ENCODE results near the gene TRAF3IP1. TPM values are rescaled to one million over a fixed set of nuclear protein-coding genes. Genes with fewer than 3 reads are reported as not detected.

The TRAF3IP1 gene
- total and polyA plus RNA-seq, 2 of the 13 experiments (the other 11 are each of a cell fraction or from before 2014, with no cell fraction given) = 4.1 to 12.9 TPM

DNA sequence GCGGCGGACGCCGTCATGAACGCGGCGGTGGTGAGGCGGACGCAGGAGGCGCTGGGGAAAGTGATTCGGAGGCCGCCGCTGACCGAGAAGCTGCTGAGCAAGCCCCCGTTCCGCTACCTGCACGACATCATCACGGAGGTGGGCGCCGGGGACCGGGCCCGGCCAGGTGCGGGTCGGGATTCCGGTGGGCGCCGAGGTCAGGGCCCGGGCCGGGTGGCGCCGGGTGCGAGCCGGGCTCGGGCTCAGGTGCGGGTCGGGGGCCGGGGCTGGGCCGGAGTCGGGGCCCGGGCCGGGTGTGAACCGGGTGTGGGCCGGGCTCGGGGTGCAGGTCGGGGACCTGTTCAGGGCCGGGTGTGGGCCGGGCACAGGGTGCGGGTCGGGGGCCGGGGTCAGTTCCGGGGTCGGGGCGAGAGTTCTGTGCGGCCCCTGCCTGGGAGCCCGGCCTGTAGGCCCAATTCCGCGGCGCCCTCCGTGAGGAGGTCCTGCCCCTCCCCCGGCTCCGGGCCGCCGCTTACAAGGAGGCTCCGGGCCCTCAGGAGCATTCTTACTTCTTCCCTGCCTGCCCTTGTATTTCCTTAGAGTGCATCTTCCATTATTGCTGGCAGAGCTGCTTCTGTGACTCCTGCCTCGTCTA, 447 bp downstream of the TRAF3IP1 start (continued):
- TF ChIP-seq, protein P1, sequence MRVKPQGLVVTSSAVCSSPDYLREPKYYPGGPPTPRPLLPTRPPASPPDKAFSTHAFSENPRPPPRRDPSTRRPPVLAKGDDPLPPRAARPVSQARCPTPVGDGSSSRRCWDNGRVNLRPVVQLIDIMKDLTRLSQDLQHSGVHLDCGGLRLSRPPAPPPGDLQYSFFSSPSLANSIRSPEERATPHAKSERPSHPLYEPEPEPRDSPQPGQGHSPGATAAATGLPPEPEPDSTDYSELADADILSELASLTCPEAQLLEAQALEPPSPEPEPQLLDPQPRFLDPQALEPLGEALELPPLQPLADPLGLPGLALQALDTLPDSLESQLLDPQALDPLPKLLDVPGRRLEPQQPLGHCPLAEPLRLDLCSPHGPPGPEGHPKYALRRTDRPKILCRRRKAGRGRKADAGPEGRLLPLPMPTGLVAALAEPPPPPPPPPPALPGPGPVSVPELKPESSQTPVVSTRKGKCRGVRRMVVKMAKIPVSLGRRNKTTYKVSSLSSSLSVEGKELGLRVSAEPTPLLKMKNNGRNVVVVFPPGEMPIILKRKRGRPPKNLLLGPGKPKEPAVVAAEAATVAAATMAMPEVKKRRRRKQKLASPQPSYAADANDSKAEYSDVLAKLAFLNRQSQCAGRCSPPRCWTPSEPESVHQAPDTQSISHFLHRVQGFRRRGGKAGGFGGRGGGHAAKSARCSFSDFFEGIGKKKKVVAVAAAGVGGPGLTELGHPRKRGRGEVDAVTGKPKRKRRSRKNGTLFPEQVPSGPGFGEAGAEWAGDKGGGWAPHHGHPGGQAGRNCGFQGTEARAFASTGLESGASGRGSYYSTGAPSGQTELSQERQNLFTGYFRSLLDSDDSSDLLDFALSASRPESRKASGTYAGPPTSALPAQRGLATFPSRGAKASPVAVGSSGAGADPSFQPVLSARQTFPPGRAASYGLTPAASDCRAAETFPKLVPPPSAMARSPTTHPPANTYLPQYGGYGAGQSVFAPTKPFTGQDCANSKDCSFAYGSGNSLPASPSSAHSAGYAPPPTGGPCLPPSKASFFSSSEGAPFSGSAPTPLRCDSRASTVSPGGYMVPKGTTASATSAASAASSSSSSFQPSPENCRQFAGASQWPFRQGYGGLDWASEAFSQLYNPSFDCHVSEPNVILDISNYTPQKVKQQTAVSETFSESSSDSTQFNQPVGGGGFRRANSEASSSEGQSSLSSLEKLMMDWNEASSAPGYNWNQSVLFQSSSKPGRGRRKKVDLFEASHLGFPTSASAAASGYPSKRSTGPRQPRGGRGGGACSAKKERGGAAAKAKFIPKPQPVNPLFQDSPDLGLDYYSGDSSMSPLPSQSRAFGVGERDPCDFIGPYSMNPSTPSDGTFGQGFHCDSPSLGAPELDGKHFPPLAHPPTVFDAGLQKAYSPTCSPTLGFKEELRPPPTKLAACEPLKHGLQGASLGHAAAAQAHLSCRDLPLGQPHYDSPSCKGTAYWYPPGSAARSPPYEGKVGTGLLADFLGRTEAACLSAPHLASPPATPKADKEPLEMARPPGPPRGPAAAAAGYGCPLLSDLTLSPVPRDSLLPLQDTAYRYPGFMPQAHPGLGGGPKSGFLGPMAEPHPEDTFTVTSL (CRISPR knock-in tag; IDR thresholded peaks at IDR 0.05; ENCODE audit: borderline replicate concordance) = no peak
- TF ChIP-seq ZNF326 (CRISPR knock-in tag; IDR thresholded peaks at IDR 0.05; ENCODE audit: borderline replicate concordance) (no peak), PHF8 (CRISPR knock-in tag; IDR thresholded peaks at IDR 0.05) (peak; percentile 73), MIER3 (CRISPR knock-in tag; IDR thresholded peaks at IDR 0.05; ENCODE audit: borderline replicate concordance) (no peak), AGO2 (optimal IDR thresholded peaks at IDR 0.05; ENCODE audit: low read depth, low read length) (peak; percentile 20), PRPF4 (IDR thresholded peaks at IDR 0.05; ENCODE audit: low read depth, low read length, poor library complexity, severe bottlenecking) (no peak), ZNF83 (CRISPR knock-in tag; IDR thresholded peaks at IDR 0.05; ENCODE audit: borderline replicate concordance) (0 out of 2 replicates have a peak, but pooled peaks have one; percentile 0)
- TF ChIP-seq, protein P2, sequence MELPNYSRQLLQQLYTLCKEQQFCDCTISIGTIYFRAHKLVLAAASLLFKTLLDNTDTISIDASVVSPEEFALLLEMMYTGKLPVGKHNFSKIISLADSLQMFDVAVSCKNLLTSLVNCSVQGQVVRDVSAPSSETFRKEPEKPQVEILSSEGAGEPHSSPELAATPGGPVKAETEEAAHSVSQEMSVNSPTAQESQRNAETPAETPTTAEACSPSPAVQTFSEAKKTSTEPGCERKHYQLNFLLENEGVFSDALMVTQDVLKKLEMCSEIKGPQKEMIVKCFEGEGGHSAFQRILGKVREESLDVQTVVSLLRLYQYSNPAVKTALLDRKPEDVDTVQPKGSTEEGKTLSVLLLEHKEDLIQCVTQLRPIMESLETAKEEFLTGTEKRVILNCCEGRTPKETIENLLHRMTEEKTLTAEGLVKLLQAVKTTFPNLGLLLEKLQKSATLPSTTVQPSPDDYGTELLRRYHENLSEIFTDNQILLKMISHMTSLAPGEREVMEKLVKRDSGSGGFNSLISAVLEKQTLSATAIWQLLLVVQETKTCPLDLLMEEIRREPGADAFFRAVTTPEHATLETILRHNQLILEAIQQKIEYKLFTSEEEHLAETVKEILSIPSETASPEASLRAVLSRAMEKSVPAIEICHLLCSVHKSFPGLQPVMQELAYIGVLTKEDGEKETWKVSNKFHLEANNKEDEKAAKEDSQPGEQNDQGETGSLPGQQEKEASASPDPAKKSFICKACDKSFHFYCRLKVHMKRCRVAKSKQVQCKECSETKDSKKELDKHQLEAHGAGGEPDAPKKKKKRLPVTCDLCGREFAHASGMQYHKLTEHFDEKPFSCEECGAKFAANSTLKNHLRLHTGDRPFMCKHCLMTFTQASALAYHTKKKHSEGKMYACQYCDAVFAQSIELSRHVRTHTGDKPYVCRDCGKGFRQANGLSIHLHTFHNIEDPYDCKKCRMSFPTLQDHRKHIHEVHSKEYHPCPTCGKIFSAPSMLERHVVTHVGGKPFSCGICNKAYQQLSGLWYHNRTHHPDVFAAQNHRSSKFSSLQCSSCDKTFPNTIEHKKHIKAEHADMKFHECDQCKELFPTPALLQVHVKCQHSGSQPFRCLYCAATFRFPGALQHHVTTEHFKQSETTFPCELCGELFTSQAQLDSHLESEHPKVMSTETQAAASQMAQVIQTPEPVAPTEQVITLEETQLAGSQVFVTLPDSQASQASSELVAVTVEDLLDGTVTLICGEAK (IDR thresholded peaks at IDR 0.05) = no peak
- TF ChIP-seq, protein P2 (CRISPR knock-in tag; IDR thresholded peaks at IDR 0.05) = no peak
- TF ChIP-seq, protein P3, sequence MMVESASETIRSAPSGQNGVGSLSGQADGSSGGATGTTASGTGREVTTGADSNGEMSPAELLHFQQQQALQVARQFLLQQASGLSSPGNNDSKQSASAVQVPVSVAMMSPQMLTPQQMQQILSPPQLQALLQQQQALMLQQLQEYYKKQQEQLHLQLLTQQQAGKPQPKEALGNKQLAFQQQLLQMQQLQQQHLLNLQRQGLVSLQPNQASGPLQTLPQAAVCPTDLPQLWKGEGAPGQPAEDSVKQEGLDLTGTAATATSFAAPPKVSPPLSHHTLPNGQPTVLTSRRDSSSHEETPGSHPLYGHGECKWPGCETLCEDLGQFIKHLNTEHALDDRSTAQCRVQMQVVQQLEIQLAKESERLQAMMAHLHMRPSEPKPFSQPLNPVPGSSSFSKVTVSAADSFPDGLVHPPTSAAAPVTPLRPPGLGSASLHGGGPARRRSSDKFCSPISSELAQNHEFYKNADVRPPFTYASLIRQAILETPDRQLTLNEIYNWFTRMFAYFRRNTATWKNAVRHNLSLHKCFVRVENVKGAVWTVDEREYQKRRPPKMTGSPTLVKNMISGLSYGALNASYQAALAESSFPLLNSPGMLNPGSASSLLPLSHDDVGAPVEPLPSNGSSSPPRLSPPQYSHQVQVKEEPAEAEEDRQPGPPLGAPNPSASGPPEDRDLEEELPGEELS (CRISPR knock-in tag; IDR thresholded peaks at IDR 0.05) = no peak
- TF ChIP-seq, protein P4, sequence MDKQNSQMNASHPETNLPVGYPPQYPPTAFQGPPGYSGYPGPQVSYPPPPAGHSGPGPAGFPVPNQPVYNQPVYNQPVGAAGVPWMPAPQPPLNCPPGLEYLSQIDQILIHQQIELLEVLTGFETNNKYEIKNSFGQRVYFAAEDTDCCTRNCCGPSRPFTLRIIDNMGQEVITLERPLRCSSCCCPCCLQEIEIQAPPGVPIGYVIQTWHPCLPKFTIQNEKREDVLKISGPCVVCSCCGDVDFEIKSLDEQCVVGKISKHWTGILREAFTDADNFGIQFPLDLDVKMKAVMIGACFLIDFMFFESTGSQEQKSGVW (CRISPR knock-in tag; IDR thresholded peaks at IDR 0.05; ENCODE audit: borderline replicate concordance) = 0 out of 2 replicates have a peak, but pooled peaks have one; percentile 71
